Osteoblast (primary cell): ENCODE measurements around the gene TNN. TPM values are rescaled to one million over a fixed set of nuclear protein-coding genes. Genes with fewer than 3 reads are reported as not detected.

Source experiments
- DNase-seq: peaks from one replicate; pipeline ENCODE4 v3.0.0; 2011; ENCODE audit warnings: low spot score, mixed read lengths; ENCODE audit not compliant: insufficient read length; ENCODE audit errors: missing footprints
- H2AFZ ChIP-seq: 2 replicates; pipeline ENCODE4 v1.6.0; 2011; ENCODE audit warnings: mild to moderate bottlenecking, low read length
- H3K27ac ChIP-seq: 2 replicates; pipeline ENCODE4 v1.5.1; 2011; ENCODE audit warnings: mild to moderate bottlenecking, low read depth, low read length, moderate library complexity
- H3K27me3 ChIP-seq: 2 replicates; pipeline ENCODE4 v1.6.0; 2012; ENCODE audit warnings: mild to moderate bottlenecking, control low read depth, inconsistent platforms, low read length, moderate library complexity; ENCODE audit not compliant: insufficient read depth
- H3K36me3 ChIP-seq: 2 replicates; pipeline ENCODE4 v1.5.1; 2011; ENCODE audit warnings: mild to moderate bottlenecking, low read length, control low read depth, moderate library complexity; ENCODE audit not compliant: insufficient read depth
- H3K4me1 ChIP-seq: 2 replicates; pipeline ENCODE4 v1.5.1; 2011; ENCODE audit warnings: mild to moderate bottlenecking, low read length, control low read depth, moderate library complexity; ENCODE audit not compliant: insufficient read depth
- H3K4me2 ChIP-seq: 2 replicates; pipeline ENCODE4 v1.6.0; 2011; ENCODE audit warnings: mild to moderate bottlenecking, low read length; ENCODE audit not compliant: insufficient read depth
- H3K4me3 ChIP-seq: fragments of 200-600 bp; sonication (generic); 3 replicates; pipeline ENCODE4 v1.5.1; 2012; ENCODE audit warnings: mild to moderate bottlenecking, low read length, inconsistent platforms; ENCODE audit not compliant: insufficient read depth
- H3K79me2 ChIP-seq: 2 replicates; pipeline ENCODE4 v1.6.0; 2012; ENCODE audit warnings: mild to moderate bottlenecking, low read length, control low read depth, inconsistent platforms; ENCODE audit not compliant: insufficient read depth
- H3K9me3 ChIP-seq: 2 replicates; pipeline ENCODE4 v1.5.1; 2011; ENCODE audit warnings: low read depth, low read length, control low read depth
- H4K20me1 ChIP-seq: 2 replicates; pipeline ENCODE4 v1.6.0; 2012; ENCODE audit warnings: mild to moderate bottlenecking, low read length, control low read depth; ENCODE audit not compliant: insufficient read depth
- total RNA-seq: library from RNA; depleted of rRNA; stranded (reverse); fragments of >200 nt; gene quantifications from 2 replicates; pipeline ENCODE4 v1.2.3, GENCODE V29; 2012
- TF ChIP-seq, protein P1 (sequence below): IDR thresholded peaks from 2 replicates; pipeline ENCODE4 v1.5.1; 2011; ENCODE audit warnings: mild to moderate bottlenecking, low read depth, low read length, moderate library complexity; ENCODE audit errors: extremely low read depth

The TNN gene
- total RNA-seq, 1 donor = under 0.01 TPM

DNA sequence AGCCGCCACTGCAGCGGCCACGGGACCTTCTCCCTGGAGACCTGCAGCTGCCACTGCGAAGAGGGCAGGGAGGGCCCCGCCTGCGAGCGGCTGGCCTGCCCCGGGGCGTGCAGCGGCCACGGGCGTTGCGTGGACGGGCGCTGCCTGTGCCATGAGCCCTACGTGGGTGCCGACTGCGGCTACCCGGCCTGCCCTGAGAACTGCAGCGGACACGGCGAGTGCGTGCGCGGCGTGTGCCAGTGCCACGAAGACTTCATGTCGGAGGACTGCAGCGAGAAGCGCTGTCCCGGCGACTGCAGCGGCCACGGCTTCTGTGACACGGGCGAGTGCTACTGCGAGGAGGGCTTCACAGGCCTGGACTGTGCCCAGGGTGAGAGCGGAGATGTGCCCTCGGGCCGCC, 11.7 kb downstream of the TNN start:
- H3K27ac ChIP-seq = no peak overlapping the region
- H3K9me3 ChIP-seq = no peaks in the 10 kb centered on the region
- H3K79me2 ChIP-seq = no peaks in the 10 kb centered on the region
- TF ChIP-seq, protein P1, sequence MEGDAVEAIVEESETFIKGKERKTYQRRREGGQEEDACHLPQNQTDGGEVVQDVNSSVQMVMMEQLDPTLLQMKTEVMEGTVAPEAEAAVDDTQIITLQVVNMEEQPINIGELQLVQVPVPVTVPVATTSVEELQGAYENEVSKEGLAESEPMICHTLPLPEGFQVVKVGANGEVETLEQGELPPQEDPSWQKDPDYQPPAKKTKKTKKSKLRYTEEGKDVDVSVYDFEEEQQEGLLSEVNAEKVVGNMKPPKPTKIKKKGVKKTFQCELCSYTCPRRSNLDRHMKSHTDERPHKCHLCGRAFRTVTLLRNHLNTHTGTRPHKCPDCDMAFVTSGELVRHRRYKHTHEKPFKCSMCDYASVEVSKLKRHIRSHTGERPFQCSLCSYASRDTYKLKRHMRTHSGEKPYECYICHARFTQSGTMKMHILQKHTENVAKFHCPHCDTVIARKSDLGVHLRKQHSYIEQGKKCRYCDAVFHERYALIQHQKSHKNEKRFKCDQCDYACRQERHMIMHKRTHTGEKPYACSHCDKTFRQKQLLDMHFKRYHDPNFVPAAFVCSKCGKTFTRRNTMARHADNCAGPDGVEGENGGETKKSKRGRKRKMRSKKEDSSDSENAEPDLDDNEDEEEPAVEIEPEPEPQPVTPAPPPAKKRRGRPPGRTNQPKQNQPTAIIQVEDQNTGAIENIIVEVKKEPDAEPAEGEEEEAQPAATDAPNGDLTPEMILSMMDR = no peak
- H3K4me3 ChIP-seq = no peak overlapping the region
- H2AFZ ChIP-seq = no peak overlapping the region
- no peak overlapping the region for H3K4me2 ChIP-seq
- DNase-seq = no peak
- no peaks in the 10 kb centered on the region for H3K4me1 ChIP-seq
- H3K36me3 ChIP-seq = no peaks in the 10 kb centered on the region
- H4K20me1 ChIP-seq = no peaks in the 10 kb centered on the region
- no peaks in the 10 kb centered on the region for H3K27me3 ChIP-seq

- DNase-seq = no peak
Observed at GRCh38 chr1:175080030-175080429, 12.4 kb downstream of the TNN start.

GRCh38 chr1:175081983-175082382, 14.3 kb downstream of the TNN start:
- Histone ChIP-seq H4K20me1 (no peaks in the 10 kb centered on the region), H3K4me1 (no peaks in the 10 kb centered on the region), H3K27me3 (no peaks in the 10 kb centered on the region), H3K4me3 (no peak overlapping the region), H3K9me3 (no peaks in the 10 kb centered on the region), H3K27ac (no peak overlapping the region), H2AFZ (no peak overlapping the region), H3K36me3 (no peaks in the 10 kb centered on the region), H3K79me2 (no peaks in the 10 kb centered on the region), H3K4me2 (no peak overlapping the region)
- no peak for DNase-seq
- TF ChIP-seq, protein P1 = no peak

More at GRCh38 chr1:175080030-175080429, 12.4 kb downstream of the TNN start:
- H3K9me3 ChIP-seq = no peaks in the 10 kb centered on the region
- TF ChIP-seq, protein P1 = no peak
- no peaks in the 10 kb centered on the region for H3K4me1 ChIP-seq
- H3K27me3 ChIP-seq = no peaks in the 10 kb centered on the region
- no peak overlapping the region for H3K4me2 ChIP-seq
- no peaks in the 10 kb centered on the region for H3K36me3 ChIP-seq
- H3K27ac ChIP-seq = no peak overlapping the region
- no peaks in the 10 kb centered on the region for H4K20me1 ChIP-seq
- H2AFZ ChIP-seq = no peak overlapping the region
- H3K79me2 ChIP-seq = no peaks in the 10 kb centered on the region
- H3K4me3 ChIP-seq = no peak overlapping the region

- DNase-seq = no peak
- Histone ChIP-seq H3K9me3 (no peaks in the 10 kb centered on the region), H3K27ac (no peak overlapping the region), H3K79me2 (no peaks in the 10 kb centered on the region), H3K4me2 (no peak overlapping the region), H4K20me1 (no peaks in the 10 kb centered on the region), H3K27me3 (no peaks in the 10 kb centered on the region), H3K4me3 (no peak overlapping the region), H3K4me1 (no peaks in the 10 kb centered on the region), H3K36me3 (no peaks in the 10 kb centered on the region), H2AFZ (no peak overlapping the region)
- TF ChIP-seq, protein P1 = no peak
Observed at GRCh38 chr1:175088525-175088951, 20.9 kb downstream of the TNN start.
